GM21528 (cell line): ENCODE measurements around the gene SHB.

Source experiments
- ATAC-seq: cut with Tn5 transposase; IDR thresholded peaks from one replicate; pipeline ENCODE4 v1.9.1; 2021; ENCODE audit warnings: mild to moderate bottlenecking, moderate library complexity; ENCODE audit not compliant: unreplicated experiment, low FRiP score

Gene SHB

GRCh38 chr9:37873955-37874354, 195.1 kb downstream of the SHB start:
- no peak for ATAC-seq

- ATAC-seq: no peak
These were observed 198.2 kb downstream of the SHB start for GRCh38 chr9:37870799-37871176.

DNA sequence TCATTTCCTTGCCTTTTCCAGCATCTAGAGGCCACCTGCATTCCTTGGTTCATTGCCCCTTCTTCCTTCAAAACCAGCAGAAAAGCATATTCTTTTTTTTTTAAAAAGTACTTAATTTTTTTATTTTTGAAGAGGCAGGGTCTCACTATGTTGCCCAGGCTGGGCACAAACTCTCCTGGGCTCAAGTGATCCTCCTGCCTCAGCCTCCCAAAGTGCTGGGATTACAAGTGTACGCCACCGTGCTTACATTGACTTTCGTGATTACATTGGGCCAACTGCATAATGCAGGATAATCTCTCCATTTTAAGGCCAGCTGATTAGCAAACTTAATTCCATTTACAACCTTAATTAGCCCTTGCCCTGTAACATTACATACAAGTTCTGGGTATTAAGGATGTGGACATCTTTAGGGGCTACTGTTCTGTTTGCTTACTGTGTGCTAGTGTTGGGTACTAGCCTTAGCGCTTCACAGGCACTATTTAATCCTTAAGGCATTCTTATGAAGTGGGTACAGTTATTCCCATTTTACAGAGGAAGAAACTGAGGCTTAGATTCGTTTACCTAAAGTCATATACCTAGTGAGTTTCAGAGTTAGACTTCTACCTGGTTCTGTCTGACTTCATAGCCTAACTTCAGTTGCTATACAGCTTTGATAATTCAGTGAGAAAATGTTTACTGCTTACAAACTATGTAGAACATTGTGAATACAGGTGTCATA, 198.8 kb downstream of the SHB start:
- ATAC-seq: no peak
